GM18499 (cell line): ENCODE measurements around the gene HS6ST3.

Experiments used
- ATAC-seq: cut with Tn5 transposase; IDR thresholded peaks from one replicate; pipeline ENCODE4 v1.9.1; 2021; ENCODE audit warnings: moderate number of reproducible peaks; ENCODE audit not compliant: insufficient read depth, unreplicated experiment

HS6ST3 gene

GRCh38 chr13:96294930-96295881, 205.3 kb downstream of the HS6ST3 start:
- no peak for ATAC-seq

GRCh38 chr13:96297360-96297759, 207.5 kb downstream of the HS6ST3 start:
- no peak for ATAC-seq

DNA sequence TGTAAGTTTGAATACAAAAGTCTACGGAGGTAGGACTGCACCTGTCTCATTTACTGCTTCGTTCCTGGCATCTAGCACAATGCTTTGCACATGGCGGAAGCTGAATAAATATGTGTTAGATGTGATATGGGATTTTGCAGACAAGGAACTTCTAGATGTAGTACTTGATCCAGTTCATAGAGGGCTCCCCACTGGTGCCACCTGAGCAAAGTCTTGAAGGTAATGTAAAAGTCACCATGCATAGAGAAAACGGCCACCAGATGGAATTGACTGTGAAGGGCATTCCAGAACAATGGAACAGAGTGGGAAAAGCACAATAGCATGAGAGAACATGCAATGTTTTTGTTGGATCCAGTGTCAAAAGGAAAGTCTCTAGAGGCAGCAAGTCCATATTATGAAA, 209.3 kb downstream of the HS6ST3 start:
- ATAC-seq, result no peak

DNA sequence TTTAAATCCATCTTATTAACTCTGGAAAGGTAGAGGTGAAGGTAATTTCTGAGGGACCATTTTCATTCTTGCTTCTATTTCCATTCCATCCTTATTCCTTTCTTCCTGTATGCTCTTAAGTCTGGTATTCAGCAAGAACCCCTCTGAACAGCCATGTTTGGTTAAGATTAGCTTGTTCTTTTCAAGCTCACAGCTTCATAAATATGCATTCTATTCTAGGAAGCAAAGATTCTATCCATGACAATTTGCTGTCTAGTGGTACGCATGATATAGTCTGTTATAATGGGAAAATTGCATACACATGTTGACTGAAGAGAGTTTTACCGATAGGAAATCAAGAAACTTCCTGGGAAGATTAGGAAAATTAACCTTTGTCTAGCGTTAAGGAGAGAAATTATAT, 218.7 kb downstream of the HS6ST3 start:
- no peak for ATAC-seq

GRCh38 chr13:96314974-96315373, 225.1 kb downstream of the HS6ST3 start:
- ATAC-seq, result no peak

DNA sequence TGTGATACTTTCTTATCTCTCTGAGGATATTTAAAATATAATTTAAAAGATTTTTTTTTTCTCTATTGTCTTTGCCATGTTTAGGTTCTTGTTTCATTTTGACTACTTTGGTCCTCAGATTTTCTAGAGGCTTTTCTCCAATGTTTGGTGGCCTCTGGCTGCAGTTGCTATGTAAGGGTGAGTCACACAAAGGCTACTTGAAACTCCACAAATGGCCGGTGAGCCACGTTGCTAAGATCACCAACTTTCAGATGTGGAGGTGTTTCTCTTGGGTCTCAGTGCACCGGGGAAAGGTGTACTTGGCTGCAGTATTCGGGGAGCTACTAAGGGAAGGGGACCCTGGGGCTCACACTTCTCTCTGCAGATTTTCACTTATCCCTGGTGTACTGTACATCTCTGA, 248.1 kb downstream of the HS6ST3 start:
- no peak for ATAC-seq

- ATAC-seq, result no peak
Measured at GRCh38 chr13:96342286-96342685, 252.4 kb downstream of the HS6ST3 start.

DNA sequence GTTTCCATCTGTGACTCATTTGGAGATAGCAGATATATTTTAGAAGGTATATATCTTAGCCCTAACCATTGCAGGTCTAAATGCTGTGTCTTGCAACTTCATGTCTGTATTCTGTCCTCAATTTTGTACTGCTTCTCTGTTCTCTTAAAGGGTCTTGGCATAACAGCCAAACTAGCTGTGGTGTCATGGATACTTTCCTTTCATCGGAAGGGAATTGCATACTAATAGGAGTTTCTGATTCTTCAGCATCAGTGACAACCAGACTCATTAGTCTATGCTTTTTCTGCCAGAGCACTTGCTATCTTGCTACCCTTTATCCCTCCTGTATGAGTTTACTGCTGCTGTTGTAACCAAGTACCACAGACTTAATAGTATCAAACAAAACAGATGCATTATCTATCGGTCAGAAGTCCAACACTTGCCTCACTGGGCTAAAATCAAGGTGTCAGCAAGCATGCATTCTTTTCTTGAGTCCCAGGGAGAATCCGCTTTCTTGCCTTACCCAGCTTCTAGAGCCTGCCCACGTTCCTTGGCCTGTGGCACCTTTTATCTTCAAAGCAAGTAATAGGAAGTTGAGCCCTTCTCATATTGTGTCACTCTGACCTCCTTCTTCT, 253.1 kb downstream of the HS6ST3 start:
- ATAC-seq, result no peak

DNA sequence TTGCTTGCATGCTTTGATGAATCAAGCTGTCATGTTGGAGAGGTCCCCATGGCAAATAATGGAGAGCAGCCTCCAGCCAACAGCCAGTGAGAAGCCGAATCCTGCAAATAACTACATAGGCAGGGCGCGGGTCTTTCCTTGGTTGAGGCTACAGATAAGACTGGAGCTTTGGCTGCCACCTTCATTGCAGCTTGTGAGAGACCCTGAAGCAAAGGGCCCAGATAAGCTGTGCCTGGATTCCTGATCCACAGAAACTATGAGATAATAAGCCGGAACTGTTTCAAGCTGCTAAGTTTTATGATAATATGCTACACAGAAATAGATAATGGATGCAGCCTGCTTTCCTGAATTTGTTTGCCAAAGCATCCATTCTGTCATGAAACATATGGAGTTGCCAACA, 257.0 kb downstream of the HS6ST3 start:
- ATAC-seq, result no peak

GRCh38 chr13:96373597-96373996, 283.7 kb downstream of the HS6ST3 start:
- no peak for ATAC-seq

DNA sequence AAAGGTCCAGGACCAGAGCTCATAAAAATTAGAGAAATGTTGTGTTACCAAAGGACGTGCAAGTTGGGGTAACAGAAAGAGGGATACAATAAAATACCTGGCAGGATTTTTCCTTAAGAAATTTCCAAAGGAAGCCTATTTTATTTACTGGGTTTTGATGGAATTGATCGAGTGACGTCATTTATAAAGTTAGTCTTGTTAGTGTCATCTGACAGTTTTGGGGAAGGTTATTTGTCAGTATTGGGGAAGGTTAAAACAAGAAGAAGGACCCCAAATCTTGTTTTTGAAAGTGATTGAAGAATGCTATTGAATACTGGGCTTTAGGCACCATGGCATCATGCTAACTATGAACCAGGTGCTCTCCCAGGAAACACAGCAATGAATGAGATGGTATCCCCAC, 287.9 kb downstream of the HS6ST3 start:
- no peak for ATAC-seq

GRCh38 chr13:96379967-96380366, 290.1 kb downstream of the HS6ST3 start:
- no peak for ATAC-seq

GRCh38 chr13:96381681-96382080, 291.8 kb downstream of the HS6ST3 start:
- no peak for ATAC-seq

- ATAC-seq, result no peak
Measured at GRCh38 chr13:96388598-96388997, 298.7 kb downstream of the HS6ST3 start.

DNA sequence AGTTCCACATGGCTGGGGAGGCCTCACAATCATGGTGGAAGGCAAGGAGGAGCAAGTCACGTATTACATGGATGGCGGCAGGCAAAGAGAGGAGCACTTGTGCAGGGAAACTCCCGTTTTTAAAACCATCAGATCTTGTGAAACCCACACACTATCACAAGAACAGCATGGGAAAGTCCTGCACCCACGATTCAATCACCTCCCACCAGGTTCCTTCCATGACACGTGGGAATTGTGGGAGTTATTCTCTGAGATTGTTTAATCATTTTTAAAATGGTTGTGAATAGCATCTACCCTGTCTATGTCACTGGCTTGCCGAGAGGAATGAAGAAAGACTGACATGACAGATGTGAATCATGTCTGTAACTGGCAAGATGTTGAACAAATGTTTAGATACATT, 301.7 kb downstream of the HS6ST3 start:
- no peak for ATAC-seq

GRCh38 chr13:96397807-96398206, 307.9 kb downstream of the HS6ST3 start:
- no peak for ATAC-seq

GRCh38 chr13:96398486-96398885, 308.6 kb downstream of the HS6ST3 start:
- no peak for ATAC-seq

GRCh38 chr13:96403241-96403640, 313.3 kb downstream of the HS6ST3 start:
- no peak for ATAC-seq

DNA sequence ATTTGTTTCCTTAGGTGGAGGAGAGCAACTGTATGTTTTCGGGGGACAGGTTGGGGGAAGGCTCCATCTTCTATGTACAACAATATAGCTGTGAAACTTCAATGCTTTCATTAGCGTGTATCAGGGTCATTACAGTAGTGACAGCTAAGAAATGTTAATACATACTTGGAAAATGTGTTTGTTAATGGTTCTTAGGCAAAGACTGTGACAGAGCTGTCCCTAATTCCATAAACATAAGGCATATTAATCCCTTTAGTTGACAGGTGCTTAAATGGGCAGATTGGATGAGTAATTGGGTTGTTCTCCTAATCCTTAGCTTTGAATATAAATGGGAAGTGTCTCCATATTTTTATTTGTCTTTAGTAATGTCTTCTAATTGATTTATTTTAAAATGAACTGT, 313.7 kb downstream of the HS6ST3 start:
- no peak for ATAC-seq

DNA sequence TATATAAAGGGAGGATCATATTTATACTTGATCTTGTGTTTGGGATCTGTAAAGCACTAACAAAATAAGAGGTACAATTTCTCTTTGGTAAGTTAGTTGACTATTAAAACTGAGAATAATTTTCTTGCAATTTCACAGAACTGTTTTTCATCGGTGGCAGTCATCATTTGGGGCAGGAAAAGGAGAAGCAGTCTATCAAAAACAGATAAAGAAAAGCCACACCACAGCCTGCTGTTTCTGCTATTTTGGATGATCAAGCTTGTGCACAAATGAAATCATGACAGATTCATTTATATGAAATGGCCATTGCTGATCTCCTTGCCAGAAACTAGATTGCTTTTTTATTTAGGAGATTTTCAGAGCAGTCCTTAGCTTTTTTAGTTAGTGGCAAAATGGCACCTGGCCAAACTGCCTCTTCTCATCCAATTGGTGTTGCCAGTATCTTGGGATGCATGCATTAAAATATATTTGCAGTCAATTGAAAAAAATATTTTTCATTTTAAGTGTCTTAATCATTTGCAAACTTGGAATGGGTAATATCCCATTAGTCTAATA, 326.0 kb downstream of the HS6ST3 start:
- ATAC-seq, result no peak

DNA sequence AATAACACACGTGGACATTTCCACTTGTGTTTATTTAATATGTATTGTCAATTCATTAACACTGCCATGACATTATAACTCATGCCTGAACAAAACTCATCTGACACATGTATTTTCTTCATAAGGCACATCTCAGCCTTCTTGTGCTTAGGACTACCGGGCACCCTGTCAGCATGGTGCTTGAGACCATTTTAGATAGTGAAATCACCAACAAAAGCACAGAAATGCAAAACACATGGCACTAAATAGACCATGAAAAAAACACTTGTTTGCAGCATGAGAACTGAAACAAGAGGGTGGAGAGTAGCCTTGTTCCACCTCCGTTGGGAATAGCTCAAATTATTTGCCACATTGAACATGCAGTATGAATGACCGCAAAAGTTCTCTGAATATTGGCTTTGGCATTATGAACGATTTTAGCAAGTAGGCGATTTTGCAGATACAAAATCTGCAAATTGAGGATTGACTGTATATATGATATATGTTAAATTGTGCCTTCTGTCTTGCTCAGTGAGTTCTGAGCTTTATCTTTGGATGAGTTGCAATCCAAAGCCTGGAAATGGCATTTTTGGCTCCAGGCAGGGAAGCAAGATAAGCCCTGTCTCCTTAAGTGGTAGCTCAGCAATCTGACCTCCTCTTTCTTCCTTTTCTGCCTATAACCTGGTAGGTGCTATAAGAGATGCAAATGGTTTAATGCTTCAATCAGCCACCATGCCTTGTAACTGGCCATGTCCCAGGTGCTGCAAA, 328.2 kb downstream of the HS6ST3 start:
- no peak for ATAC-seq
